Adipocyte (in vitro differentiated cells): ENCODE data around the gene CDK6.

Experiments
- DNase-seq: peaks from one replicate; pipeline ENCODE4 v3.0.0-alpha.2; 2015; ENCODE audit warnings: low read depth
- H3K27me3 ChIP-seq: replicated peaks from 2 replicates; pipeline ENCODE4 v1.7.0; 2013; ENCODE audit warnings: mild to moderate bottlenecking, low read length, moderate library complexity; ENCODE audit not compliant: control insufficient read depth, insufficient read depth
- H3K36me3 ChIP-seq: 2 replicates; pipeline ENCODE4 v1.7.0; 2013; ENCODE audit warnings: low read length, mild to moderate bottlenecking, moderate library complexity; ENCODE audit not compliant: control insufficient read depth, insufficient read depth, severe bottlenecking
- H3K4me1 ChIP-seq: 2 replicates; pipeline ENCODE4 v1.7.0; 2013; ENCODE audit warnings: mild to moderate bottlenecking, low read length, moderate library complexity; ENCODE audit not compliant: control insufficient read depth, insufficient read depth
- H3K4me3 ChIP-seq: 2 replicates; pipeline ENCODE4 v1.7.0; 2013; ENCODE audit warnings: mild to moderate bottlenecking, low read length, moderate library complexity
- H3K9ac ChIP-seq: 2 replicates; pipeline ENCODE4 v1.7.0; 2013; ENCODE audit warnings: mild to moderate bottlenecking, low read length, moderate library complexity
- H3K9me3 ChIP-seq: 2 replicates; pipeline ENCODE4 v1.7.0; 2013; ENCODE audit warnings: mild to moderate bottlenecking, low read length, moderate library complexity; ENCODE audit not compliant: control insufficient read depth

Gene CDK6

DNA sequence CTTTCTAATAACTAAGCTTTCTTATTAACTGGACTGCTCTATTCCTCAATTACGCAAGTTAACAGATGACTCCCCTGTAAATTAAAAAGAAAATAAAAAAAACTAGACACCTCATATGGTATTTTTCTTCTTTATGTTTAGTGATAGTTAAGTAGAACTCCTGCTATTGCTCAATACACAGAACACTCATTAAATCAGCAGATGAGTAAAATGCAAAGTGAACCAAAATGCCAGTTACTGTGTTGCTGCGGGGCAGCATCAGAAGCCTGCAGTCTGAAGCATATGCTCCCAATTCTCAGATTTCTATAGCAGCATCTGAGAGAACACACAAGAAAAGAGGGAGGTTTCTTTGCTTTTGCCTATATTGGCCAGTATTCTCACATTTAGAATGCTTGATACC is 28.4 kb downstream of the CDK6 start:
- Histone ChIP-seq H3K4me1 (peaks cover 28% of the 10 kb centered on the region), H3K36me3 (no peaks in the 10 kb centered on the region), H3K27me3 (no peaks in the 10 kb centered on the region), H3K9ac (no peak overlapping the region), H3K4me3 (no peak overlapping the region), H3K9me3 (no peaks in the 10 kb centered on the region)
- peak; percentile 70 for DNase-seq

DNA sequence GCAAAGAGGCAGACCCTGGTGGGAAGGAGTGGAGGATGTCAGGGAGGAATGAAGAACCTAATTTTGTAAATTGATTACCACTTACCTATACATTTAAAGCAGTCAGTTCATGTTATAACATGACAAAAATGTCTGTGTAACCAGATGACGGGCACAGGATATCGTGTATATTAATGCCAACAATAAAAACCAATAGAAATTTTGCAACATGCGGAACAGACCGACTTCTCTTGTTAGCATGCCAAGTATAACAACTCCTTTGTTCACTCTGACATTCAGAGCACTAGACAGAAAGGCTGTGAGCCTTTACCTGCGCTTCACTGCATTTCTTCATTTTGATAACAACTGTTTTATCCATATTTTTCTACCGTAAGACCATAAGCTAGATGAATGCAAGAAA is 29.9 kb downstream of the CDK6 start:
- Histone ChIP-seq H3K4me3 (no peak overlapping the region), H3K27me3 (no peaks in the 10 kb centered on the region), H3K36me3 (no peaks in the 10 kb centered on the region), H3K4me1 (peaks cover 27% of the 10 kb centered on the region), H3K9ac (no peak overlapping the region), H3K9me3 (no peaks in the 10 kb centered on the region)
- DNase-seq = no peak

DNA sequence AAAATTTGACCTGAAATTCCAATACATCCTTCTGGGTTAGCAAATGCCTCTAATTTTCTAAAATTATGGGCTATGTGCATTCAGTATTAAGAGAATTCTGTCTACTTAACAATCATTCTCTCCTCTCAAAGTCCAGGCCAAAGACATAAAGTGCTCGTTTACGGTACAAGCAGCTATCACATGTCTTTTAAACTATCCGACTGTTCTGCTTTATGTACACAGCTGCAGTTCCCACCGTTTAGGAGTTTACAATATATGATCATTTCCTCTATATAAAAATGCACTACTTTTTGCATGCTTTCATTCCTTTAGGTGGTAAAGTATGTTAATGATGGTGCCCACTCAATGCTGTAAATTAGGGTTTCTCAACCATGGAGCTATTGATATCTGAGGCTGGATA is 34.0 kb downstream of the CDK6 start:
- H3K9me3 ChIP-seq = no peaks in the 10 kb centered on the region
- DNase-seq = no peak

DNA sequence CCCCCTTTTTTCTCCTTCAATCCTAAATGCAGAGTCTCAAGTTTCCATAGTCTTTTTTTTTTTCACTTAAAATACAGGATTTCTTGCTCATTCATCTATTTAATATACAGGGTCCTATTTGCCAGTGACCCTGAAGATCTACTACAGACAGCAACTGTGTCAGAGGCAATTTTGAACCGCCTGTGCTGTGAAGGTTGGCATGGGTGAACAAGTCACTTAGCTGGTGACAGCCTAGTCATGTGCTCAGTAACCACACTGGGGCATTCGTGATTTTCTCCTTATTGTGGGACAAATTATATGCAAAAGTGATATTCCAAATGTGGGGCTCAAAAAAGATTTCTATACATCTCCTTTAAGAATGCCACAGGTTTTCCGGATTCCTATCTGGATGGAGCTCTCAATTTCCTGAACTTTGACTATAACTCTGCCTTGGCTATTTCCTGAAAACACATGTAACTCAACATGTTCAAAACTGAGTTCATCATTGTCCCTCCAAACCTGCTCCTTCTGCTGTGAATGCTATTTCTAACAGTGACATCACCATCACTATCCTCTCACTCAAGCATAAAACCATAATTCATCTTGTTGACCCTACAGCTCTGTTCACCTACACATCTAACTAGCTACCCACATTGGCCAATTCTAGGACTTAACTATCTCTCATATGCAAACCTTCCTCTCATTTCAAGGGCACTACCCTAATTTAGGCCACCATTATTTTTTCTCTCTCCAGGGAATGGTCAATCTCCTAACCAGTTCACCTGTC is 36.7 kb downstream of the CDK6 start:
- no peak for DNase-seq
- H3K27me3 ChIP-seq = no peaks in the 10 kb centered on the region
- H3K9me3 ChIP-seq = no peaks in the 10 kb centered on the region
- no peak overlapping the region for H3K9ac ChIP-seq
- peaks cover 19% of the 10 kb centered on the region for H3K4me1 ChIP-seq
- no peaks in the 10 kb centered on the region for H3K36me3 ChIP-seq
- H3K4me3 ChIP-seq = no peak overlapping the region

More for the DNA sequence above, 34.0 kb downstream of the CDK6 start:
- Histone ChIP-seq H3K9ac (no peak overlapping the region), H3K36me3 (no peaks in the 10 kb centered on the region), H3K27me3 (no peaks in the 10 kb centered on the region), H3K4me1 (peaks cover 2% of the 10 kb centered on the region), H3K4me3 (no peak overlapping the region)

DNA sequence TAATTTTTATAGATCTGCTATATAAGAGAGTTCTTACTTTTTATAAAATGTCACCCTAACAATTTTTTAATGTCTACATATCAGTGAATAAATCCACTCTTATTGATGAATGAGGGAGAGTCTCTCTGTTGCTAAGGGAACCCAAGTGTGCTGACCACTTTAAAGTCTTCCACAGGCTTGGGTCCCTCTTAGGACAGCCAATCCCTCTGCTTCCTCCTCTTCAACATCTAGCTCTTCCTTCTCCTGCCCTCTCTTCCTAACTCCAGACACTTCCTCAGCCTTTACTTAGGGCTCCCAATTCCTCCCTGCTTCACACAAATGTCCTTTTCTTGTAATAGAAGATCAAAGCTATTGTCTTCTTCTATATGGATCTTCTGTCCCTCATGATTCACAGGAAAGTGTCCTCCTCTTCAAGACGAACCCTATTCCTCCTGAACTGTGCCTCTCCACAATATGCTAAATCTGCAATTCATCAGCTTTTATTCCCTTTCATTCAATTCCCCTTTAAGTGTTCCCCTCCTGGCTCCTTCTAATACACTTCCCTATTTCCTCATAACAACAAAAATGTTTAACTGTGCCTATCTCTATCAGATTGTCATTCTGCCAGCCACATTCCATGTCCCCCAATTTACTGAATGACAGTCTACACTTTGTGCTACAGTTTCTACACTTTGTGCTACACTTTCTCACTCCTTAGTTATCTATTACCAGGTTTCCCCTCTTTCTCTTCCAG is 37.7 kb downstream of the CDK6 start:
- no peaks in the 10 kb centered on the region for H3K9me3 ChIP-seq
- H3K4me3 ChIP-seq = no peak overlapping the region
- H3K27me3 ChIP-seq = no peaks in the 10 kb centered on the region
- H3K9ac ChIP-seq = no peak overlapping the region
- no peaks in the 10 kb centered on the region for H3K36me3 ChIP-seq
- peaks cover 27% of the 10 kb centered on the region for H3K4me1 ChIP-seq
- peak; percentile 49 for DNase-seq

DNA sequence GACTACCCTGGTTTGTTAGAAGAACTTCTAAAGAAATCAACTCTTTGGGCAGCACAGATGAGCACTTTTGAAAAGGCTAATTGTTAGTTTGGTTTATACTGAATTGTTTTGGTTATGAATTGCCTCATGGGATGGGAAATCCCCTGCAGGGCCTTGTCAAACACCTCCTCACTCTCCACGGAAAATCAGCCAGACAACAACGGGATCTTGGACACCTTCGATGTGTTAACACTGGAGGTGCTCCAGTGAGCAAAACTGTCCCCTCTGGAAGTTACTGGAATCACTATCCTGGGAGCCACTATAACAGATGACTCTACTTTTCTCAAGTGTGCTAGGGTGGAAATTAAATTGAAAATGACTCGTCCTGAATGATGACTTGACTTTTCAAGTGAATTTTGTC is 38.7 kb downstream of the CDK6 start:
- Histone ChIP-seq H3K4me3 (no peak overlapping the region), H3K9me3 (no peaks in the 10 kb centered on the region), H3K4me1 (peaks cover 34% of the 10 kb centered on the region), H3K27me3 (no peaks in the 10 kb centered on the region), H3K36me3 (no peaks in the 10 kb centered on the region), H3K9ac (no peak overlapping the region)
- no peak for DNase-seq

DNA sequence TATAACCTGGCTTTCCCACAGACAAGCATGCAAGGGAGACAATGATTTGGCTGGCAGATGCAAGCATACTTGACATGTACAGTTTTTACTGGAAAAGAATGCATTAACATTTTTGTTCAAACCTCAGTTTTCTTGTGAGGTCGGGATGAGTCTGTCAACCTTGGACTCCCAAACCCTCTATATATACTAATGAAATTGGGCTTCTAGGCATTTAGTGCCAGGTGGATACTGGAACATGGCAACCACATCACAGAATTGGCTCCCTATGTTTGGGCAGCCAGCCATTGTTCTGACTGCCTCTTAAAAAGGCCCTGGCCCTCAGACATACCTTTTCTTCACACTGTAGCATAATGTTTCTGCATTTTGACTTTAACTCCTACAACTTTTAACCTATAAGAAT is 39.1 kb downstream of the CDK6 start:
- Histone ChIP-seq H3K9me3 (no peaks in the 10 kb centered on the region), H3K4me1 (peaks cover 34% of the 10 kb centered on the region)
- DNase-seq = no peak

DNA sequence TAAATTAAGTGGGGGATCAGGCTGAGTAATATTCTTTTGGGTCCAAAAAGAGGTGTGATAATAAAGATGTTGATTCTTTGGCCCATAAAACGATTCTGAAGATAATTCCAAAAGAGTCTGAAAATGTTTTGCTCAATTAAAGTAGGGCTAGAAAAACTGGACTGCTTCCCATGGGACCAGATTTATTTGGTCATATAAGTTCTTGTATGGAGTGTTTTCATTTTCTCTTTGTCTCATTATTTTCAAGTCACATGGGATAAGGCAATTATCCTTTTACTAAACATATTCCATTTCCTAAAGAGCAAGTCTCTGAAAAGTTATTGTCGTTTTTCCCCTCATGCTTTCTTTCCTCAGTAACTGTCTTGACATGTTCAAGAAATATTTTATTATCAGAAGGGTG is 41.5 kb downstream of the CDK6 start:
- no peak overlapping the region for H3K4me3 ChIP-seq
- H3K4me1 ChIP-seq = peaks cover 55% of the 10 kb centered on the region
- H3K9me3 ChIP-seq = no peaks in the 10 kb centered on the region
- H3K9ac ChIP-seq = no peak overlapping the region
- no peaks in the 10 kb centered on the region for H3K27me3 ChIP-seq
- DNase-seq = peak; percentile 38
- no peaks in the 10 kb centered on the region for H3K36me3 ChIP-seq

More for the DNA sequence above, 39.1 kb downstream of the CDK6 start:
- Histone ChIP-seq H3K27me3 (no peaks in the 10 kb centered on the region), H3K9ac (no peak overlapping the region), H3K36me3 (no peaks in the 10 kb centered on the region), H3K4me3 (no peak overlapping the region)

DNA sequence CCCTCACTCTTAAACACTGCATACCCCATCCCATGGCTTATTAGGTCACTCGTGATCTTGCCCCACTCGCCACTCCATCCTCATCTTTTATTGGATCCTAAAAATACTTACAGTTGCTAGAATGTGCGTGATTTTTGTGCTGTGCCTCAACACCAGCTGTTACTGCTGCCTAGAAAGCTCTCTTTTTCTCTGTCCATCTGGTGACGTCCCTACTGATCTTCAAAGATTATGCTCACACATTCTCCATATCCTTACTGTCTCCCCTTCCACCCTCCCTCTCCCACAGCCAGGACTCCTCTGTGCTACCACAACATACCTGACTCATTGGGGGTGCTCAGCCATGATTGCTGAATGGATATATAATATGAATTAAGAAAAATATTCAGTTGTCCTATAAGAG is 42.0 kb downstream of the CDK6 start:
- H3K36me3 ChIP-seq = no peaks in the 10 kb centered on the region
- peaks cover 55% of the 10 kb centered on the region for H3K4me1 ChIP-seq
- no peak for DNase-seq
- no peak overlapping the region for H3K9ac ChIP-seq
- no peaks in the 10 kb centered on the region for H3K9me3 ChIP-seq
- no peaks in the 10 kb centered on the region for H3K27me3 ChIP-seq
- no peak overlapping the region for H3K4me3 ChIP-seq

DNA sequence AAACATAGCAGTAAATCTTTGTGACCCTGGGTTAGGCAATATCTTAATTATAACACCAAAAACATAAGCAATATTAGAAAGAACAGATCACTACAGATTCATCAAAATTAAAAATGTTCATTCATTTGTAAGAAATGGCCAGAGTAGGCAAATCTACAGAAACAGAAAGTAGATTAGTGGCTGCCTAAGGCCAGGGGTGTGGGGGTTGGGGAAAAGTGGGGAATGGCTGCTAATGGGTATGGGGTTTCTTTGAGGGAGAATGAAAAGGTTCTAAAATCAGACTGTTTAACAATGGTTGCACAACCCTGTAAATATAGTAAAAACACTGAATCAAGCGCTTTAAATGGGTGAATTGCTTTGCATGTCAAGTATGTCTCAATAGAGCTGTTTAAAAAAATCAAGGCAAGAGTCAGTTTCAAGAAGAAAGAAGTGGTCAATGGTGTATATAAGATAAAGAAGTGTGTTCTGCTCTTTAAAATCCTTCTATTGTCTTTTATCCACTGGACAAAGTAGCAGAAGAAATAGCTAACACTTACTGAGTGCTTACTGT is 42.6 kb downstream of the CDK6 start:
- Histone ChIP-seq H3K36me3 (no peaks in the 10 kb centered on the region), H3K4me1 (peaks cover 55% of the 10 kb centered on the region), H3K4me3 (no peak overlapping the region), H3K27me3 (no peaks in the 10 kb centered on the region), H3K9me3 (peaks cover 6% of the 10 kb centered on the region), H3K9ac (no peak overlapping the region)
- DNase-seq = peak; percentile 86

DNA sequence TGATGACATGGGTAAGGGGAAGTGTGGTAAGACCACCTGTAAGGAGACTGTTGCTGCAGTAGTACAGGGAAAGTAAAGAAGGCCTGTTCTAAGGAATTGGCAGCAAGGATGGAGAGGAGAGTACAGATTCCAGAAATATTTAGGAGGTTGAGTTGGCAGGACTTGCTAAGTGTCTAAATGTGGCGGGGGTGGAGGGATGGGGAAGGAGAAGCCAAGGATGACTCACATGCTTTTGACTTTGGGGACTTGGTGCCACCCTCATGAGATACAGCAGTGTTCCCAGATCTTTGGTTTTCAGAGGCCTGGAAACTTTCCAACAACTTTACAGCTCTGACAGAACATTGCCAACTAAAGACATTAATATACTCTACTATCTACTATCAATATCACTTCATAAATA is 45.4 kb downstream of the CDK6 start:
- Histone ChIP-seq H3K9me3 (peaks cover 11% of the 10 kb centered on the region), H3K4me3 (peak overlapping the region; percentile 43), H3K36me3 (no peaks in the 10 kb centered on the region), H3K4me1 (peaks cover 49% of the 10 kb centered on the region), H3K9ac (no peak overlapping the region), H3K27me3 (no peaks in the 10 kb centered on the region)
- peak; percentile 74 for DNase-seq
